ENCODE measurements around the gene MPP3.

DNA sequence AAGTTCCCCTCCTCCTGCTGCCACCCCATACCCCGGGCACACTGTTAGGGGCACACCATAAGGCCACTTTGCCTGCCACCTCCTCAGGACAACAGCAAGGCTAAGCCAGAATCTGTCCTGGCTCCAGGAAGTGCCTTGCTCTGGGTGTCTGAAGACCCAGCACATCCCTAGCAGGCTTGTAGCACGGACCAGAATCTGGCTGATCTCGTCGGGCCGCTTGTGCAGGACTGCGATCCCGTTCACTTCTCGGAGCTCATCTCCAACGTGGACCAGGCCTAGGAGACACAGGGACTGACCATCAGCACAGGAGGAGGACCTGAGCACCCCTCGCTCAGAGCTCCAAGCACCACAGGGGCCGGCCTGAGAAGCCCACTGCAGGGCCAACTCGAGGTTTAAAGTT lies 7.4 kb downstream of the MPP3 start:
- TF ChIP-seq, protein P1, sequence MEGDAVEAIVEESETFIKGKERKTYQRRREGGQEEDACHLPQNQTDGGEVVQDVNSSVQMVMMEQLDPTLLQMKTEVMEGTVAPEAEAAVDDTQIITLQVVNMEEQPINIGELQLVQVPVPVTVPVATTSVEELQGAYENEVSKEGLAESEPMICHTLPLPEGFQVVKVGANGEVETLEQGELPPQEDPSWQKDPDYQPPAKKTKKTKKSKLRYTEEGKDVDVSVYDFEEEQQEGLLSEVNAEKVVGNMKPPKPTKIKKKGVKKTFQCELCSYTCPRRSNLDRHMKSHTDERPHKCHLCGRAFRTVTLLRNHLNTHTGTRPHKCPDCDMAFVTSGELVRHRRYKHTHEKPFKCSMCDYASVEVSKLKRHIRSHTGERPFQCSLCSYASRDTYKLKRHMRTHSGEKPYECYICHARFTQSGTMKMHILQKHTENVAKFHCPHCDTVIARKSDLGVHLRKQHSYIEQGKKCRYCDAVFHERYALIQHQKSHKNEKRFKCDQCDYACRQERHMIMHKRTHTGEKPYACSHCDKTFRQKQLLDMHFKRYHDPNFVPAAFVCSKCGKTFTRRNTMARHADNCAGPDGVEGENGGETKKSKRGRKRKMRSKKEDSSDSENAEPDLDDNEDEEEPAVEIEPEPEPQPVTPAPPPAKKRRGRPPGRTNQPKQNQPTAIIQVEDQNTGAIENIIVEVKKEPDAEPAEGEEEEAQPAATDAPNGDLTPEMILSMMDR (conservative IDR thresholded peaks at IDR 0.05; ENCODE audit: low read depth, low read length): no peak
- TF ChIP-seq POLR2A (IDR thresholded peaks at IDR 0.05; ENCODE audit: low read depth, low read length): no peak
- no peak for TF ChIP-seq BHLHE40 (IDR thresholded peaks at IDR 0.05; ENCODE audit: low read depth, low read length)
- no peak for TF ChIP-seq SMC3 (IDR thresholded peaks at IDR 0.05; ENCODE audit: low read depth, low read length)
- TF ChIP-seq RAD21 (IDR thresholded peaks at IDR 0.05; ENCODE audit: low read length): no peak
- TF ChIP-seq, protein P2, sequence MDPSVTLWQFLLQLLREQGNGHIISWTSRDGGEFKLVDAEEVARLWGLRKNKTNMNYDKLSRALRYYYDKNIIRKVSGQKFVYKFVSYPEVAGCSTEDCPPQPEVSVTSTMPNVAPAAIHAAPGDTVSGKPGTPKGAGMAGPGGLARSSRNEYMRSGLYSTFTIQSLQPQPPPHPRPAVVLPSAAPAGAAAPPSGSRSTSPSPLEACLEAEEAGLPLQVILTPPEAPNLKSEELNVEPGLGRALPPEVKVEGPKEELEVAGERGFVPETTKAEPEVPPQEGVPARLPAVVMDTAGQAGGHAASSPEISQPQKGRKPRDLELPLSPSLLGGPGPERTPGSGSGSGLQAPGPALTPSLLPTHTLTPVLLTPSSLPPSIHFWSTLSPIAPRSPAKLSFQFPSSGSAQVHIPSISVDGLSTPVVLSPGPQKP (IDR thresholded peaks at IDR 0.05; ENCODE audit: borderline replicate concordance, low read depth, low read length): no peak
- TF ChIP-seq RCOR1 (IDR thresholded peaks at IDR 0.05; ENCODE audit: insufficient replicate concordance, low read length): no peak
- TF ChIP-seq MAFK (IDR thresholded peaks at IDR 0.05; ENCODE audit: low read depth, low read length): no peak
- TF ChIP-seq FOS (IDR thresholded peaks at IDR 0.05; ENCODE audit: low read depth, low read length): no peak
- TF ChIP-seq MAZ (IDR thresholded peaks at IDR 0.05; ENCODE audit: borderline replicate concordance, low read depth, low read length): no peak
- TF ChIP-seq CEBPB (IDR thresholded peaks at IDR 0.05; ENCODE audit: low read depth, low read length): no peak
- TF ChIP-seq CHD1 (IDR thresholded peaks at IDR 0.05; ENCODE audit: low read depth, low read length): no peak
